H9 (cell line): ENCODE data around the gene PPM1H. TPM values are rescaled to one million over a fixed set of nuclear protein-coding genes. Genes with fewer than 3 reads are reported as not detected.

ENCODE experiments used
- DNase-seq: peaks from one replicate; pipeline ENCODE4 v3.0.0-alpha.2; 2017
- H2AFZ ChIP-seq: one replicate; pipeline ENCODE4 v1.6.1; 2013; ENCODE audit warnings: mild to moderate bottlenecking, low read length, control low read depth, moderate library complexity
- H2AK5ac ChIP-seq: 2 replicates; pipeline ENCODE4 v1.6.1; 2013; ENCODE audit warnings: low read length, control low read depth, mixed read lengths; ENCODE audit not compliant: insufficient read length
- H2BK120ac ChIP-seq: one replicate; pipeline ENCODE4 v1.6.1; 2013; ENCODE audit warnings: low read depth, mild to moderate bottlenecking, low read length, control low read depth, inconsistent platforms; ENCODE audit not compliant: poor library complexity, severe bottlenecking
- H2BK12ac ChIP-seq: 2 replicates; pipeline ENCODE4 v1.6.1; 2013; ENCODE audit warnings: low read length, control low read depth, mixed read lengths, low read depth; ENCODE audit not compliant: insufficient read length
- H2BK15ac ChIP-seq: 2 replicates; pipeline ENCODE4 v1.6.1; 2013; ENCODE audit warnings: low read depth, low read length, control low read depth
- H2BK20ac ChIP-seq: one replicate; pipeline ENCODE4 v1.6.1; 2013; ENCODE audit warnings: low read depth, mild to moderate bottlenecking, low read length, control low read depth, inconsistent platforms; ENCODE audit not compliant: poor library complexity, severe bottlenecking
- H2BK5ac ChIP-seq: 2 replicates; pipeline ENCODE4 v1.6.1; 2013; ENCODE audit warnings: low read length, control low read depth, mixed read lengths; ENCODE audit not compliant: insufficient read length
- H3K14ac ChIP-seq: 2 replicates; pipeline ENCODE4 v1.6.1; 2013; ENCODE audit warnings: low read length, control low read depth; ENCODE audit not compliant: insufficient read depth
- H3K18ac ChIP-seq: 2 replicates; pipeline ENCODE4 v1.6.1; 2013; ENCODE audit warnings: low read depth, mild to moderate bottlenecking, mixed read lengths, low read length, control low read depth; ENCODE audit not compliant: insufficient read length
- H3K23ac ChIP-seq: 2 replicates; pipeline ENCODE4 v1.6.1; 2013; ENCODE audit warnings: low read length, control low read depth, mixed read lengths, low read depth; ENCODE audit not compliant: insufficient read length
- H3K23me2 ChIP-seq: 2 replicates; pipeline ENCODE4 v1.6.1; 2013; ENCODE audit warnings: low read depth, mild to moderate bottlenecking, mixed read lengths, low read length, control low read depth; ENCODE audit not compliant: insufficient read length, poor library complexity, severe bottlenecking
- H3K27ac ChIP-seq: 2 replicates; pipeline ENCODE4 v1.5.1; 2013; ENCODE audit warnings: low read length, control low read depth, mixed read lengths, low read depth; ENCODE audit not compliant: insufficient read length
- H3K27me3 ChIP-seq: 2 replicates; pipeline ENCODE4 v1.6.1; 2013; ENCODE audit warnings: low read length, control low read depth, inconsistent platforms; ENCODE audit not compliant: insufficient read depth
- H3K4ac ChIP-seq: 2 replicates; pipeline ENCODE4 v1.6.1; 2013; ENCODE audit warnings: low read depth, mild to moderate bottlenecking, control low read depth, inconsistent platforms, low read length, moderate library complexity
- H3K4me1 ChIP-seq: 2 replicates; pipeline ENCODE4 v1.6.1; 2013; ENCODE audit warnings: low read length, control low read depth, inconsistent platforms; ENCODE audit not compliant: insufficient read depth
- H3K4me2 ChIP-seq: 2 replicates; pipeline ENCODE4 v1.6.1; 2013; ENCODE audit warnings: low read length, control low read depth, mixed read lengths; ENCODE audit not compliant: insufficient read length, insufficient read depth
- H3K56ac ChIP-seq: 2 replicates; pipeline ENCODE4 v1.6.1; 2013; ENCODE audit warnings: low read depth, mild to moderate bottlenecking, mixed read lengths, low read length, control low read depth; ENCODE audit not compliant: insufficient read length
- H3K79me1 ChIP-seq: 2 replicates; pipeline ENCODE4 v1.6.1; 2013; ENCODE audit warnings: low read depth, mild to moderate bottlenecking, moderate library complexity, low read length, control low read depth, inconsistent platforms; ENCODE audit not compliant: insufficient read depth, poor library complexity, severe bottlenecking
- H3K79me2 ChIP-seq: 2 replicates; pipeline ENCODE4 v1.6.1; 2013; ENCODE audit warnings: low read length, control low read depth, inconsistent platforms; ENCODE audit not compliant: insufficient read depth
- H3K9ac ChIP-seq: 2 replicates; pipeline ENCODE4 v1.6.1; 2013; ENCODE audit warnings: low read length, control low read depth, mixed read lengths; ENCODE audit not compliant: insufficient read length; ENCODE audit errors: extremely low read depth
- H3K9me3 ChIP-seq: one replicate; pipeline ENCODE4 v1.6.1; 2013; ENCODE audit warnings: low read depth, low read length, inconsistent platforms; ENCODE audit not compliant: control insufficient read depth
- H3T11ph ChIP-seq: one replicate; pipeline ENCODE4 v1.6.1; 2013; ENCODE audit warnings: mild to moderate bottlenecking, low read length, control low read depth, inconsistent platforms
- H4K20me1 ChIP-seq: one replicate; pipeline ENCODE4 v1.6.1; 2013; ENCODE audit not compliant: control insufficient read depth, insufficient read length, insufficient read depth
- H4K5ac ChIP-seq: 2 replicates; pipeline ENCODE4 v1.6.1; 2013; ENCODE audit warnings: low read depth, mild to moderate bottlenecking, mixed read lengths, low read length, control low read depth; ENCODE audit not compliant: insufficient read length
- H4K8ac ChIP-seq: replicated peaks from 2 replicates; pipeline ENCODE4 v1.6.1; 2013; ENCODE audit warnings: low read length, control low read depth, mixed read lengths, low read depth; ENCODE audit not compliant: insufficient read length
- H4K91ac ChIP-seq: 2 replicates; pipeline ENCODE4 v1.6.1; 2013; ENCODE audit warnings: low read depth, mild to moderate bottlenecking, moderate library complexity, mixed read lengths, low read length, control low read depth; ENCODE audit not compliant: insufficient read length
- H3K27ac Mint-ChIP-seq, 3 experiments: 2 replicates in 2 of 3; 3 replicates in 1 of 3; pipeline ENCODE4 v1.8.0; 2020 to 2021; ENCODE audit warnings: mixed read lengths in 3 of 3, mild to moderate bottlenecking in 1 of 3, moderate library complexity in 1 of 3
- H3K27me3 Mint-ChIP-seq: 2 replicates; pipeline ENCODE4 v1.8.0; 2021; ENCODE audit warnings: low read depth, mild to moderate bottlenecking, moderate library complexity, mixed read lengths
- H3K36me3 Mint-ChIP-seq, 3 experiments: 2 replicates in 2 of 3; 3 replicates in 1 of 3; pipeline ENCODE4 v1.8.0; 2020 to 2021; ENCODE audit warnings: low read depth in 3 of 3, mixed read lengths in 3 of 3; ENCODE audit not compliant: insufficient read depth in 1 of 3
- H3K4me1 Mint-ChIP-seq, 2 experiments: 2 replicates each; pipeline ENCODE4 v1.8.0; 2020; ENCODE audit warnings: mixed read lengths in 2 of 2
- H3K4me3 Mint-ChIP-seq, 2 experiments: 2 replicates in 1 of 2; 3 replicates in 1 of 2; pipeline ENCODE4 v1.8.0; 2020 to 2021; ENCODE audit warnings: mild to moderate bottlenecking in 2 of 2, mixed read lengths in 2 of 2, moderate library complexity in 1 of 2
- H3K9me3 Mint-ChIP-seq, 2 experiments: 2 replicates in 1 of 2; 3 replicates in 1 of 2; pipeline ENCODE4 v1.8.0; 2020; ENCODE audit warnings: mild to moderate bottlenecking in 2 of 2, mixed read lengths in 2 of 2, moderate library complexity in 1 of 2
- WGBS: extraction: QIAGEN DNeasy Blood & Tissue Kit; methylation state at CpG from one replicate; pipeline ENCODE4 v1.1.7; 2013; ENCODE audit warnings: missing lambda C conversion rate, low lambda C conversion rate, mixed read lengths; ENCODE audit not compliant: insufficient read length; ENCODE audit errors: extremely low coverage; 5-methylcytosine and 5-hydroxymethylcytosine counted together
- total RNA-seq: library from RNA; stranded (reverse); gene quantifications from 2 replicates; pipeline ENCODE4 v1.2.1, GENCODE V29; 2021
- TF ChIP-seq, protein P1 (sequence below): fragments of 200-600 bp; sonication (generic); conservative IDR thresholded peaks from 3 replicates; pipeline ENCODE4 v1.8.0; 2021; ENCODE audit warnings: antibody characterized with exemption, mild to moderate bottlenecking

The PPM1H gene
- total RNA-seq, 1 experiment from 2014 or later = 22.1 TPM

DNA sequence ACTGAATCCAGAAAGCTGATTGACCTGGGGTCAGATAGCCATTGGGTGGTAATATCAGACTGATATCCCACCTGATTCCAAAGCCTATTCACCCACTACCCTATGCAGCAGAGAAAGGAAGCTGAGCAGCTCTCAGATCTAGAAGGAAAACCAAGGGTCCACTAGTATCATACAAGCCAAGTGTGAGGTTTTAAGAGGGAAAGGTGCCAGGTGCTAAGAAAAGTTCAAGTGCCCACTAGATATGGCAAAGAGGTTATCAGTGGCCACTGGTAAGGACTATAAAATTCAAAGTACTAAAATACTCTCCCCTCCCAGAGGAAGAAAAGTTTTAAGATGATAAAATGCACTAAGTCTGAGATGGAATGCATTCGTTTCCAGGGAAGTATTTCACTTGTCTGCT lies 85.6 kb downstream of the PPM1H start:
- Histone ChIP-seq H4K8ac (no peak overlapping the region), H4K5ac (no peak overlapping the region), H3K18ac (no peak overlapping the region), H3K9me3 (no peaks in the 10 kb centered on the region), H2BK12ac (no peak overlapping the region), H3K79me1 (peaks cover 2% of the 10 kb centered on the region), H3K27ac (no peak overlapping the region), H3K14ac (no peak overlapping the region), H2BK20ac (no peak overlapping the region), H3K4ac (no peak overlapping the region), H3K23me2 (no peaks in the 10 kb centered on the region), H3K4me1 (peaks cover 14% of the 10 kb centered on the region; the same call in 1 of the 2 replicates), H3K56ac (no peak overlapping the region), H4K20me1 (no peaks in the 10 kb centered on the region), H2BK120ac (no peak overlapping the region), H2AFZ (no peak overlapping the region), H2AK5ac (no peak overlapping the region), H3K23ac (no peak overlapping the region), H3T11ph (no peak overlapping the region), H4K91ac (no peak overlapping the region), H3K4me2 (no peak overlapping the region), H2BK15ac (no peak overlapping the region), H3K79me2 (peaks cover 2% of the 10 kb centered on the region; the same call in 1 of the 2 replicates), H3K9ac (no peak overlapping the region), H3K27me3 (no peaks in the 10 kb centered on the region), H2BK5ac (no peak overlapping the region)
- Mint-ChIP-seq H3K9me3 (no peaks in the 10 kb centered on the region), H3K4me1 (peaks cover 28 to 31% of the 10 kb centered on the region in 2 experiments), H3K27me3 (no peaks in the 10 kb centered on the region), H3K27ac (peak overlapping the region in 2 of 3 experiments; percentile 20 to 30; a peak in 3 of 7 replicates), H3K36me3 (peaks cover 0 to 4% (median 2%) of the 10 kb centered on the region in 3 experiments; a peak in 1 of 7 replicates), H3K4me3 (no peak overlapping the region)
- WGBS = no CpG with 5 or more reads among the region's 1 CpG
- no peak for DNase-seq
- TF ChIP-seq, protein P1, sequence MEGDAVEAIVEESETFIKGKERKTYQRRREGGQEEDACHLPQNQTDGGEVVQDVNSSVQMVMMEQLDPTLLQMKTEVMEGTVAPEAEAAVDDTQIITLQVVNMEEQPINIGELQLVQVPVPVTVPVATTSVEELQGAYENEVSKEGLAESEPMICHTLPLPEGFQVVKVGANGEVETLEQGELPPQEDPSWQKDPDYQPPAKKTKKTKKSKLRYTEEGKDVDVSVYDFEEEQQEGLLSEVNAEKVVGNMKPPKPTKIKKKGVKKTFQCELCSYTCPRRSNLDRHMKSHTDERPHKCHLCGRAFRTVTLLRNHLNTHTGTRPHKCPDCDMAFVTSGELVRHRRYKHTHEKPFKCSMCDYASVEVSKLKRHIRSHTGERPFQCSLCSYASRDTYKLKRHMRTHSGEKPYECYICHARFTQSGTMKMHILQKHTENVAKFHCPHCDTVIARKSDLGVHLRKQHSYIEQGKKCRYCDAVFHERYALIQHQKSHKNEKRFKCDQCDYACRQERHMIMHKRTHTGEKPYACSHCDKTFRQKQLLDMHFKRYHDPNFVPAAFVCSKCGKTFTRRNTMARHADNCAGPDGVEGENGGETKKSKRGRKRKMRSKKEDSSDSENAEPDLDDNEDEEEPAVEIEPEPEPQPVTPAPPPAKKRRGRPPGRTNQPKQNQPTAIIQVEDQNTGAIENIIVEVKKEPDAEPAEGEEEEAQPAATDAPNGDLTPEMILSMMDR = no peak
